ENCODE measurements around the gene FAM78A. TPM values are rescaled to one million over a fixed set of nuclear protein-coding genes. Genes with fewer than 3 reads are reported as not detected.
"Not testable (repeated sequence)": the region's sequence is repeated elsewhere in the genome, so short reads cannot be mapped to it uniquely, and the experiment has no call there.

FAM78A gene
- total RNA-seq, 2 experiments from 2014 or later, result 36.1 to 37.4 TPM

DNA sequence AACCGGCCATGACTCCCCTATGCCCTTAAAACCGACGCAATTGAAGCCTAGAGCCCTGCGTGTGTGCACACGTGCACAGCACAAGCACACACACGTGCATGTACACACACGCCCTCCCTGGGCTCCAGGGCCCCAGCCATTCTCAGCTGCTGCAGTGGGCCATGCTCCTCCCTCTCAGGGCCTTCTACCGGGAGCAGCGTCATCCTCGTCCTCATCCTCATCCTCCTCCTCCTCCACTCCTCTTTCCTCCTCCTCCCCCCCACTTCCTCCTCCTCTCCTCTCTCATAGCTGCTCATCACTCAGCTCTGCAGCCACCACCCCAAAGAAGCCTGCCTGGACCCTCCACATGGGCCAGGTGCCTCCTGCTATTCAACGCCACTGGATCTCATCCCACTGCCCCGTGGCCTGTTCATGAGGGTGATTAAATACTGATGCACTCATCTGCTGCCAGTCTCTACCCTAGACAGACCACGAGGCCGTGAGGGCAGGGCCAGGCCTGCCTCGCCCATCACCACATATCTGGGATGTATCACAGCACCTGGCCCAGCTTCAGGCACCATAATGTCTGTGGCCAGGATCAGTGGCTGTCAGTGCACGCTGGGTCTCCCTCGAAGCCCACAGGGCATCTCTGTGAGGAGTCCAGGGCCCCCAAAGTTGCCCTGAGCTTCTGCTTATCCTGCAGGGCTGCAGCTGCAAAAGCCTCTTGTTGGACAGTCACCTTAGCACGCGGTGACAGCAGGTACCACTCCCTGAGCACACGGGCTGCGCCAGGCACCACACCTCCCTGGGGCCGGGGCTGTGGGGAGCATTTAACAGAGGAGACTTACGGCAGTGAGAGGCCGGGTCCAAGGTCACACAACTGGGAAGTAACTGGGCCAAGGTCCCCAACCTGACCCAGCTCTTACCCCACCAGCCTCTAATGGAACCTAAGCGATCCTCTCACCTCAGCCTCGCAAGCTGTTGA lies 9.8 kb downstream of the FAM78A start:
- Mint-ChIP-seq H3K4me1 (peaks cover 87% of the 10 kb centered on the region), H3K4me3 (peak overlapping the region; percentile 86), H3K36me3 (peaks cover 48% of the 10 kb centered on the region), H3K27ac (peak overlapping the region; percentile 95), H3K27me3 (no peaks in the 10 kb centered on the region), H3K9me3 (no peaks in the 10 kb centered on the region)
- DNase-seq, result peak; percentile 63

- Mint-ChIP-seq H3K4me1 (peaks cover 79% of the 10 kb centered on the region), H3K27ac (peak overlapping the region; percentile 95), H3K4me3 (peak overlapping the region; percentile 86), H3K9me3 (no peaks in the 10 kb centered on the region), H3K36me3 (peaks cover 45% of the 10 kb centered on the region), H3K27me3 (no peaks in the 10 kb centered on the region)
- DNase-seq, result peak; percentile 40
Observed at GRCh38 chr9:131264231-131264630, 12.1 kb downstream of the FAM78A start.

- DNase-seq, result no peak
Observed at GRCh38 chr9:131263701-131264100, 12.6 kb downstream of the FAM78A start.

GRCh38 chr9:131263033-131263343 lies 13.3 kb downstream of the FAM78A start:
- DNase-seq, H3K9me3 Mint-ChIP-seq, H3K27me3 Mint-ChIP-seq: not testable (repeated sequence)
- peak overlapping the region; percentile 71 for H3K27ac Mint-ChIP-seq
- H3K4me1 Mint-ChIP-seq, result peaks cover 73% of the 10 kb centered on the region
- H3K36me3 Mint-ChIP-seq, result peaks cover 40% of the 10 kb centered on the region
- H3K4me3 Mint-ChIP-seq, result peak overlapping the region; percentile 26

More at GRCh38 chr9:131263701-131264100, 12.6 kb downstream of the FAM78A start:
- Mint-ChIP-seq H3K36me3 (peaks cover 43% of the 10 kb centered on the region), H3K4me1 (peaks cover 77% of the 10 kb centered on the region), H3K9me3 (no peaks in the 10 kb centered on the region), H3K27ac (peak overlapping the region; percentile 95), H3K4me3 (peak overlapping the region; percentile 86), H3K27me3 (no peaks in the 10 kb centered on the region)

DNA sequence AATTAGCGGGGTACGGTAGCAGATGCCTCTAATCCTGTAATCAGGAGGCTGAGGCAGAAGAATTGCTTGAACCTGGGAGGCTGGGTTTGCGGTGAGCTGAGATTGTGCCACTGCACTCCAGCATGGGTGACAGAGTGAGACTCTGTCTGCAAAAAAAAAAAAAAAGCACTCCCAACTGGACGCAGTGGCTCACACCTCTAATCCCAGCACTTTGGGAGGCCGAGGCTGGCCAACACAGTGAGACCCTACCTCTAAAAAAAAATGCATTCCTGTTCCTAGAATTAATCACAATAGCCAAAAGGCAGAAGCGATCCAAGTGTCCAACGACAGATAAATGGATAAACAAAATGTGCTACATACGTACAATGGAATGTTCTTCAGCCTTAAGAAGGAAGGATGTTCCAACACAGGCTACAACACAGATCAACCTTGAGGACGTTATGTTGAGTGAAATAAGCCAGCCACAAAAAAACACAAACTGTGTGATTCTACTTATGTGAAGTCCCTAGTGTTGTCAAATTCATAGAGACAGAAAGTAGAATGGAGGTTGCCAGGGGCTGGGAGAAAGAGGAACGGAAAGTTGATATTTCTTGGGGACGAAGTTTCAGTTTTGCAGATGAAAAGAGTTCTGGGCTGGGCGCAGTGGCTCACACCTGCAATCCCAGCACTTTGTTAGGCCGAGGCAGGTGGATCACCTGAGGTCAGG lies 13.8 kb downstream of the FAM78A start:
- H3K9me3 Mint-ChIP-seq, result no peaks in the 10 kb centered on the region
- H3K36me3 Mint-ChIP-seq, result peaks cover 40% of the 10 kb centered on the region
- H3K27ac Mint-ChIP-seq, result peak overlapping the region; percentile 71
- H3K27me3 Mint-ChIP-seq, result no peaks in the 10 kb centered on the region
- H3K4me3 Mint-ChIP-seq, result peak overlapping the region; percentile 26
- no peak for DNase-seq
- peaks cover 73% of the 10 kb centered on the region for H3K4me1 Mint-ChIP-seq

- Mint-ChIP-seq H3K4me1 (peaks cover 70% of the 10 kb centered on the region), H3K9me3 (no peaks in the 10 kb centered on the region), H3K27me3 (no peaks in the 10 kb centered on the region), H3K27ac (peak overlapping the region; percentile 61), H3K36me3 (peaks cover 30% of the 10 kb centered on the region), H3K4me3 (no peak overlapping the region)
- no peak for DNase-seq
Observed at GRCh38 chr9:131260751-131261452, 15.4 kb downstream of the FAM78A start.

- Mint-ChIP-seq H3K9me3 (no peaks in the 10 kb centered on the region), H3K36me3 (peaks cover 30% of the 10 kb centered on the region), H3K4me1 (peaks cover 68% of the 10 kb centered on the region), H3K27me3 (no peaks in the 10 kb centered on the region), H3K27ac (peak overlapping the region; percentile 61), H3K4me3 (no peak overlapping the region)
- no peak for DNase-seq
Observed at GRCh38 chr9:131259916-131260597, 16.3 kb downstream of the FAM78A start.

DNA sequence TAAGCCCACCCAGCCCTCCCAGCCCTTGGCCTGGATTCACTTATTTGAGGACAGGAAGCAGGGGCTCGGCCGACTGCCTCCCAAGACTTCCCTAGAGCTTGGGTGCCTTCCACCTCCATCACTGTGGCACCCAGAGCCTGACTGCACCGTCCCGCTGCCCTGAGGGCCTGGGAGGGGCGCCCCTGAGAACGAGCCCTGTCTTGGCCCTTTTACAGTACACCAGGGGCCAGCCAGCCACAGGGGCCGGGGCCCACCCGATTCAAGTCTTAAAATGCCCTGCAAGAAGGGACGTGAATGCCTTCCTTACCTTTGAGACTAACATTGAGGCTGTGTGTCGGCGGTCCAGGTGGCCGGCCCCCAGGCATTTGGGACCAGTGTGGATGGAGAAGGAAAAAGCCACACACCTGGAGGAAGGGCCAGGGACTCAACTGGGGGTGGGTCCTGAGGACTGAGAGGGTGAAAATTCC lies 16.8 kb downstream of the FAM78A start:
- Mint-ChIP-seq H3K4me3 (no peak overlapping the region), H3K27ac (peak overlapping the region; percentile 61), H3K27me3 (no peaks in the 10 kb centered on the region), H3K4me1 (peaks cover 62% of the 10 kb centered on the region), H3K9me3 (no peaks in the 10 kb centered on the region), H3K36me3 (peaks cover 28% of the 10 kb centered on the region)
- no peak for DNase-seq

GRCh38 chr9:131258698-131259431 lies 17.4 kb downstream of the FAM78A start:
- Mint-ChIP-seq H3K9me3 (no peaks in the 10 kb centered on the region), H3K4me3 (no peak overlapping the region), H3K36me3 (peaks cover 26% of the 10 kb centered on the region), H3K27ac (no peak overlapping the region), H3K27me3 (no peaks in the 10 kb centered on the region), H3K4me1 (peaks cover 60% of the 10 kb centered on the region)
- DNase-seq, result no peak

- H3K4me1 Mint-ChIP-seq, result peaks cover 61% of the 10 kb centered on the region
Observed at GRCh38 chr9:131258186-131258585, 18.1 kb downstream of the FAM78A start.

GRCh38 chr9:131257266-131258025 lies 18.9 kb downstream of the FAM78A start:
- Mint-ChIP-seq H3K36me3 (peaks cover 15% of the 10 kb centered on the region), H3K9me3 (no peaks in the 10 kb centered on the region), H3K4me3 (peak overlapping the region; percentile 37), H3K27me3 (no peaks in the 10 kb centered on the region), H3K4me1 (peaks cover 61% of the 10 kb centered on the region), H3K27ac (peak overlapping the region; percentile 98)
- DNase-seq, result no peak

More at GRCh38 chr9:131258186-131258585, 18.1 kb downstream of the FAM78A start:
- Mint-ChIP-seq H3K9me3 (no peaks in the 10 kb centered on the region), H3K36me3 (peaks cover 22% of the 10 kb centered on the region), H3K27ac (peak overlapping the region; percentile 98), H3K4me3 (peak overlapping the region; percentile 34), H3K27me3 (no peaks in the 10 kb centered on the region)
- DNase-seq, result no peak

DNA sequence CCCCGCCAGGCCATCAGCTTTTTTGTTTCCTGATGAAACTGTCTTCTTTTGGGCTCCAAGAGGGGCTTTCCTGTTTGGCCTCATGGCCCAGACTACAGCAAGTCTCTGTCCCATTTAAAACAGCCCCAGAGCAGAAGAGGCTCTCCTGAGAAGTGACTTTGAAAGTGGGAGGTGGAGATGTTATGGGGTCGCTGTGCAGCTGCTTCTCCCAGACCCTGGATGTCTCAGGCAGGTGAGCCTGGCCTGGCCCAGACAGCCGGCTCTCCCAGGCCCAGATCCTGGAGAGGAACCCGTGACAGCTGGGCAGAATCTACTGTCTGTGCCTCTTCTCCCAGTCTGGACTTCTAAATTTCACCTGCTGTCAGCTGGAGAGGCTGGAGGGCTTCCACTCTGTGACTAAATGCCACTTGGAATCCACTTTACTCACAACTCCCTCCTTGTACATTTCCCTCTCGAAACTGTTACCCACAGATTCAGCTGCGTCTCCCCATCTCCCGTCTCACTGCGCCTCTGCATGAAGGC lies 20.6 kb downstream of the FAM78A start:
- H3K36me3 Mint-ChIP-seq, result peaks cover 5% of the 10 kb centered on the region
- peaks cover 58% of the 10 kb centered on the region for H3K4me1 Mint-ChIP-seq
- peak overlapping the region; percentile 98 for H3K27ac Mint-ChIP-seq
- no peaks in the 10 kb centered on the region for H3K9me3 Mint-ChIP-seq
- H3K4me3 Mint-ChIP-seq, result peak overlapping the region; percentile 95
- DNase-seq, result no peak
- no peaks in the 10 kb centered on the region for H3K27me3 Mint-ChIP-seq

- peak overlapping the region; percentile 98 for H3K27ac Mint-ChIP-seq
- H3K4me1 Mint-ChIP-seq, result peaks cover 50% of the 10 kb centered on the region
- H3K36me3 Mint-ChIP-seq, result no peaks in the 10 kb centered on the region
- DNase-seq, result no peak
- no peak overlapping the region for H3K4me3 Mint-ChIP-seq
- H3K9me3 Mint-ChIP-seq, result no peaks in the 10 kb centered on the region
- no peaks in the 10 kb centered on the region for H3K27me3 Mint-ChIP-seq
Observed at GRCh38 chr9:131254626-131255025, 21.7 kb downstream of the FAM78A start.
